C4-2B (cell line): ENCODE measurements around the gene NLGN2.

ENCODE experiments used
- H3K27ac ChIP-seq: fragments of 450-650 bp; 2 replicates; pipeline ENCODE4 v1.5.1; 2017
- CTCF ChIP-seq: fragments of 450-650 bp; conservative IDR thresholded peaks from 2 replicates; pipeline ENCODE4 v1.5.1; 2017; ENCODE audit warnings: mild to moderate bottlenecking
- ZFX ChIP-seq: fragments of 450-650 bp; IDR thresholded peaks from 2 replicates; pipeline ENCODE4 v1.6.1; 2017

Gene NLGN2

GRCh38 chr17:7459961-7460545 is 52.4 kb downstream of the NLGN2 start:
- no peak overlapping the region for H3K27ac ChIP-seq
- no peak for TF ChIP-seq CTCF
- TF ChIP-seq ZFX, result no peak

- TF ChIP-seq ZFX, result no peak
- TF ChIP-seq CTCF, result no peak
- no peak overlapping the region for H3K27ac ChIP-seq
These were observed 53.4 kb downstream of the NLGN2 start for GRCh38 chr17:7460850-7461660.

GRCh38 chr17:7462474-7463371 is 55.1 kb downstream of the NLGN2 start:
- H3K27ac ChIP-seq, result no peak overlapping the region
- TF ChIP-seq CTCF, result no peak
- no peak for TF ChIP-seq ZFX

GRCh38 chr17:7463372-7463846 is 55.8 kb downstream of the NLGN2 start:
- H3K27ac ChIP-seq, result no peak overlapping the region
- TF ChIP-seq ZFX (no peak), CTCF (no peak)

- H3K27ac ChIP-seq, result no peak overlapping the region
- TF ChIP-seq CTCF (no peak), ZFX (no peak)
These were observed 56.4 kb downstream of the NLGN2 start for GRCh38 chr17:7464081-7464480.

GRCh38 chr17:7465597-7466275 is 58.1 kb downstream of the NLGN2 start:
- TF ChIP-seq CTCF (no peak), ZFX (no peak)
- no peak overlapping the region for H3K27ac ChIP-seq
